Mesenchymal stem cell (in vitro differentiated cells and primary cell): Measurements from ENCODE around the gene TBC1D14.
"Not testable (repeated sequence)": the region's sequence is repeated elsewhere in the genome, so short reads cannot be mapped to it uniquely, and the experiment has no call there.

Experiments used
- DNase-seq: peaks from one replicate; pipeline ENCODE4 v3.0.0-alpha.2; 2013
- H2AFZ ChIP-seq: one replicate; pipeline ENCODE4 v1.6.1; 2013; ENCODE audit warnings: low read depth, mild to moderate bottlenecking, control low read depth, inconsistent platforms, low read length, moderate library complexity
- H2AK5ac ChIP-seq: 2 replicates; pipeline ENCODE4 v1.6.1; 2013; ENCODE audit warnings: low read length, moderate library complexity, mild to moderate bottlenecking, inconsistent platforms; ENCODE audit not compliant: severe bottlenecking
- H2BK120ac ChIP-seq: one replicate; pipeline ENCODE4 v1.6.1; 2013; ENCODE audit warnings: low read depth, mild to moderate bottlenecking, inconsistent platforms, low read length, moderate library complexity
- H2BK12ac ChIP-seq, 2 experiments: one replicate each; pipeline ENCODE4 v1.6.1; 2013; ENCODE audit warnings: inconsistent platforms in 2 of 2, low read length in 2 of 2, mild to moderate bottlenecking in 2 of 2, moderate library complexity in 2 of 2, control low read depth in 1 of 2
- H2BK15ac ChIP-seq: one replicate; pipeline ENCODE4 v1.6.1; 2013; ENCODE audit warnings: mild to moderate bottlenecking, low read depth, inconsistent platforms; ENCODE audit not compliant: poor library complexity, severe bottlenecking
- H2BK5ac ChIP-seq: 2 replicates; pipeline ENCODE4 v1.6.1; 2013; ENCODE audit warnings: low read depth, mild to moderate bottlenecking, low read length, control low read depth, inconsistent platforms; ENCODE audit not compliant: poor library complexity, severe bottlenecking
- H3K14ac ChIP-seq, 2 experiments: one replicate each; pipeline ENCODE4 v1.6.1; 2013; ENCODE audit warnings: inconsistent platforms in 2 of 2, low read length in 2 of 2, control low read depth in 1 of 2, mild to moderate bottlenecking in 1 of 2, moderate library complexity in 1 of 2
- H3K18ac ChIP-seq, 2 experiments: one replicate each; pipeline ENCODE4 v1.6.1; 2013; ENCODE audit warnings: inconsistent platforms in 2 of 2, low read length in 2 of 2, control low read depth in 1 of 2, low read depth in 1 of 2, mild to moderate bottlenecking in 1 of 2
- H3K23ac ChIP-seq, 2 experiments: one replicate each; pipeline ENCODE4 v1.6.1; 2013; ENCODE audit warnings: inconsistent platforms in 2 of 2, low read length in 2 of 2, mild to moderate bottlenecking in 2 of 2, moderate library complexity in 2 of 2, control low read depth in 1 of 2
- H3K27ac ChIP-seq: 2 replicates; pipeline ENCODE4 v1.5.1; 2013; ENCODE audit warnings: mild to moderate bottlenecking, moderate library complexity, low read length, control low read depth, inconsistent platforms; ENCODE audit not compliant: poor library complexity, severe bottlenecking
- H3K27me3 ChIP-seq, 2 experiments: 2 replicates each; pipeline versions ENCODE4 v1.6.1 to v1.7.0; 2013; ENCODE audit warnings: low read length in 2 of 2, mild to moderate bottlenecking in 2 of 2, moderate library complexity in 2 of 2, control low read depth in 1 of 2, inconsistent platforms in 1 of 2; ENCODE audit not compliant: control insufficient read depth in 1 of 2, insufficient read depth in 1 of 2
- H3K36me3 ChIP-seq, 2 experiments: 2 replicates each; pipeline versions ENCODE4 v1.6.1 to v1.7.0; 2013; ENCODE audit warnings: low read length in 2 of 2, control low read depth in 1 of 2, inconsistent platforms in 1 of 2, low read depth in 1 of 2, mild to moderate bottlenecking in 1 of 2; ENCODE audit not compliant: insufficient read depth in 2 of 2, control insufficient read depth in 1 of 2
- H3K4ac ChIP-seq, 2 experiments: one replicate each; pipeline ENCODE4 v1.6.1; 2013; ENCODE audit warnings: inconsistent platforms in 2 of 2, low read length in 2 of 2, mild to moderate bottlenecking in 2 of 2, moderate library complexity in 2 of 2, control low read depth in 1 of 2, low read depth in 1 of 2
- H3K4me1 ChIP-seq: 2 replicates; pipeline ENCODE4 v1.6.1; 2013; ENCODE audit warnings: low read depth, low read length, control low read depth; ENCODE audit not compliant: control insufficient read depth, insufficient read depth
- H3K4me2 ChIP-seq: 2 replicates; pipeline ENCODE4 v1.6.1; 2013; ENCODE audit warnings: low read length, mild to moderate bottlenecking, inconsistent platforms; ENCODE audit not compliant: poor library complexity, severe bottlenecking
- H3K4me3 ChIP-seq, 2 experiments: 2 replicates each; pipeline versions ENCODE4 v1.5.1 to v1.7.0; 2013; ENCODE audit warnings: low read length in 2 of 2, mild to moderate bottlenecking in 2 of 2, control low read depth in 1 of 2, low read depth in 1 of 2; ENCODE audit not compliant: insufficient read depth in 1 of 2
- H3K79me1 ChIP-seq: replicated peaks from 2 replicates; pipeline ENCODE4 v1.6.1; 2013; ENCODE audit warnings: mild to moderate bottlenecking, control low read depth, low read length, inconsistent platforms; ENCODE audit not compliant: poor library complexity, severe bottlenecking
- H3K9ac ChIP-seq: 2 replicates; pipeline ENCODE4 v1.7.0; 2013; ENCODE audit warnings: mild to moderate bottlenecking, low read length, moderate library complexity
- H3K9me3 ChIP-seq: 2 replicates; pipeline ENCODE4 v1.7.0; 2013; ENCODE audit warnings: mild to moderate bottlenecking, low read length; ENCODE audit not compliant: control insufficient read depth
- H4K8ac ChIP-seq: one replicate; pipeline ENCODE4 v1.6.1; 2013; ENCODE audit warnings: inconsistent platforms, mild to moderate bottlenecking, low read length, moderate library complexity
- H4K91ac ChIP-seq: one replicate; pipeline ENCODE4 v1.6.1; 2013; ENCODE audit warnings: mild to moderate bottlenecking, low read length, inconsistent platforms
- WGBS: methylation state at CpG from one replicate; pipeline ENCODE4 v1.1.7; 2013; ENCODE audit warnings: mixed read lengths; 5-methylcytosine and 5-hydroxymethylcytosine counted together

TBC1D14 gene

GRCh38 chr4:7079483-7079882 lies 169.9 kb downstream of the TBC1D14 start:
- H3K14ac ChIP-seq, H2BK5ac ChIP-seq, H3K79me1 ChIP-seq, H2BK120ac ChIP-seq, H3K4me1 ChIP-seq, H3K27ac ChIP-seq, H4K91ac ChIP-seq, H3K9me3 ChIP-seq, H3K4ac ChIP-seq, H3K18ac ChIP-seq, DNase-seq, H3K23ac ChIP-seq, H3K36me3 ChIP-seq, H4K8ac ChIP-seq, H2AFZ ChIP-seq, H3K4me3 ChIP-seq, H2BK15ac ChIP-seq, H2BK12ac ChIP-seq, H3K4me2 ChIP-seq, H2AK5ac ChIP-seq, H3K9ac ChIP-seq: not testable (repeated sequence)
- H3K27me3 ChIP-seq = peaks cover 24 to 39% of the 10 kb centered on the region in 2 experiments

GRCh38 chr4:7079909-7080308 lies 170.3 kb downstream of the TBC1D14 start:
- H2AFZ ChIP-seq, H2BK5ac ChIP-seq, H3K9me3 ChIP-seq, H3K4me1 ChIP-seq, H2BK15ac ChIP-seq, H2BK12ac ChIP-seq, H3K18ac ChIP-seq, H2AK5ac ChIP-seq, H3K4me2 ChIP-seq, H3K4ac ChIP-seq, H3K9ac ChIP-seq, H3K4me3 ChIP-seq, H3K27ac ChIP-seq, H3K14ac ChIP-seq, H4K8ac ChIP-seq, H3K79me1 ChIP-seq, H3K36me3 ChIP-seq, H3K23ac ChIP-seq, DNase-seq, H2BK120ac ChIP-seq, H4K91ac ChIP-seq: not testable (repeated sequence)
- 81% methylated on average over 2 of the region's 2 CpGs for WGBS
- H3K27me3 ChIP-seq = peaks cover 26 to 43% of the 10 kb centered on the region in 2 experiments
